Thymus (tissue), 11 donors: Measurements from ENCODE around the gene ADPRH. TPM values are rescaled to one million over a fixed set of nuclear protein-coding genes. Genes with fewer than 3 reads are reported as not detected.
"Not testable (repeated sequence)": the region's sequence is repeated elsewhere in the genome, so short reads cannot be mapped to it uniquely, and the experiment has no call there.

Experiments
- DNase-seq, 9 donors: peaks; one replicate each; pipeline ENCODE4 v3.0.0-alpha.2; 2013; ENCODE audit warnings: low spot score in 9 of 9, low read depth in 6 of 9, missing footprints in 1 of 9
- H3K27ac ChIP-seq, 2 donors: one replicate each; pipeline ENCODE4 v1.5.1; 2013; ENCODE audit warnings: control low read depth in 1 of 2, low read depth in 1 of 2, low read length in 1 of 2, mild to moderate bottlenecking in 1 of 2, moderate library complexity in 1 of 2
- H3K27me3 ChIP-seq, 2 donors: one replicate each; pipeline ENCODE4 v1.5.1; 2013; ENCODE audit warnings: low read length in 1 of 2; ENCODE audit not compliant: control insufficient read depth in 2 of 2, insufficient read depth in 1 of 2
- H3K36me3 ChIP-seq, 2 donors: one replicate each; pipeline ENCODE4 v1.5.1; 2013; ENCODE audit warnings: low read length in 1 of 2, mild to moderate bottlenecking in 1 of 2, moderate library complexity in 1 of 2; ENCODE audit not compliant: control insufficient read depth in 2 of 2, insufficient read depth in 2 of 2
- H3K4me1 ChIP-seq, 2 donors: one replicate each; pipeline ENCODE4 v1.5.1; 2013; ENCODE audit warnings: low read length in 2 of 2; ENCODE audit not compliant: control insufficient read depth in 2 of 2, insufficient read depth in 2 of 2
- H3K4me3 ChIP-seq, 2 donors: one replicate each; pipeline ENCODE4 v1.5.1; 2013; ENCODE audit warnings: low read length in 2 of 2, control low read depth in 1 of 2, mild to moderate bottlenecking in 1 of 2
- H3K9me3 ChIP-seq, 2 donors: one replicate each; pipeline ENCODE4 v1.5.1; 2013; ENCODE audit warnings: low read length in 1 of 2, mild to moderate bottlenecking in 1 of 2; ENCODE audit not compliant: control insufficient read depth in 2 of 2, insufficient read depth in 1 of 2
- WGBS: extraction: QIAGEN DNeasy Blood & Tissue Kit; methylation state at CpG from one replicate; pipeline ENCODE4 v1.1.7; 2013; 5-methylcytosine and 5-hydroxymethylcytosine counted together
- polyA plus RNA-seq: library from polyadenylated mRNA; stranded (reverse); fragments of 200-250 nt; gene quantifications from one replicate; pipeline ENCODE4 v1.2.3, GENCODE V29; 2013
- total RNA-seq: library from RNA; stranded (reverse); fragments of 120-200 nt; gene quantifications from one replicate; pipeline ENCODE4 v1.2.4, GENCODE V29; 2013
- donor health status: healthy.

ADPRH gene
- total and polyA plus RNA-seq, 2 donors, result 2.5 to 8.2 TPM

- WGBS, result 97% methylated on average over 7 of the region's 7 CpGs
- no peak for DNase-seq
- no peak overlapping the region for H3K27ac ChIP-seq
- H3K4me3 ChIP-seq, result no peak overlapping the region
- no peaks in the 10 kb centered on the region for H3K9me3 ChIP-seq
- H3K4me1 ChIP-seq, result peaks cover 0 to 8% of the 10 kb centered on the region in 2 donors
- no peaks in the 10 kb centered on the region for H3K36me3 ChIP-seq
- no peaks in the 10 kb centered on the region for H3K27me3 ChIP-seq
Measured at GRCh38 chr3:119557192-119557876, 22.0 kb upstream of the ADPRH start.

GRCh38 chr3:119557877-119558269 is 21.4 kb upstream of the ADPRH start:
- no peaks in the 10 kb centered on the region for H3K36me3 ChIP-seq
- H3K4me1 ChIP-seq, result peaks cover 0 to 12% of the 10 kb centered on the region in 2 donors
- no peak for DNase-seq
- H3K27ac ChIP-seq, result no peak overlapping the region
- no peak overlapping the region for H3K4me3 ChIP-seq
- no peaks in the 10 kb centered on the region for H3K27me3 ChIP-seq
- H3K9me3 ChIP-seq, result no peaks in the 10 kb centered on the region
- WGBS, result 65% methylated on average over 3 of the region's 3 CpGs

GRCh38 chr3:119558626-119559317 is 20.5 kb upstream of the ADPRH start:
- Histone ChIP-seq H3K4me3 (no peak overlapping the region), H3K27ac (no peak overlapping the region), H3K27me3 (no peaks in the 10 kb centered on the region), H3K36me3 (no peaks in the 10 kb centered on the region), H3K4me1 (peaks cover 0 to 12% of the 10 kb centered on the region in 2 donors), H3K9me3 (no peaks in the 10 kb centered on the region)
- WGBS, result 95% methylated on average over 9 of the region's 9 CpGs
- DNase-seq, result no peak

GRCh38 chr3:119559441-119559963 is 19.8 kb upstream of the ADPRH start, which contains the start of gene CD80:
CD80 (minus strand) TSS chr3:119559614; CDS start chr3:119557728, 1,886 bp downstream.
- Histone ChIP-seq H3K9me3 (no peaks in the 10 kb centered on the region), H3K4me3 (no peak within 1 kb of the TSS), H3K27me3 (no peaks in the 10 kb centered on the region), H3K27ac (no peak within 1 kb of the TSS), H3K4me1 (peaks cover 0 to 12% of the 10 kb centered on the region in 2 donors), H3K36me3 (no peaks in the 10 kb centered on the region)
- DNase-seq, result peak in 8 of 9 donors; percentile 41 to 78 (median 50)
- WGBS, result 19% methylated on average over 7 of the region's 7 CpGs

- no peak overlapping the region for H3K27ac ChIP-seq
- DNase-seq, result no peak
- no peaks in the 10 kb centered on the region for H3K36me3 ChIP-seq
- H3K9me3 ChIP-seq, result no peaks in the 10 kb centered on the region
- 91% methylated on average over 5 of the region's 5 CpGs for WGBS
- H3K4me1 ChIP-seq, result peaks cover 0 to 12% of the 10 kb centered on the region in 2 donors
- no peaks in the 10 kb centered on the region for H3K27me3 ChIP-seq
- no peak overlapping the region for H3K4me3 ChIP-seq
Measured at GRCh38 chr3:119560160-119560559, 19.1 kb upstream of the ADPRH start.

GRCh38 chr3:119562307-119562961 is 16.9 kb upstream of the ADPRH start:
- H3K36me3 ChIP-seq, result no peaks in the 10 kb centered on the region
- H3K4me3 ChIP-seq, result no peak overlapping the region
- peaks cover 0 to 9% of the 10 kb centered on the region in 2 donors for H3K4me1 ChIP-seq
- peak in 1 of 9 donors; percentile 12 for DNase-seq
- peak overlapping the region; percentile 55 to 60 for H3K27ac ChIP-seq
- H3K27me3 ChIP-seq, result no peaks in the 10 kb centered on the region
- 87% methylated on average over 6 of the region's 6 CpGs for WGBS
- H3K9me3 ChIP-seq, result no peaks in the 10 kb centered on the region

GRCh38 chr3:119563334-119563733 is 16.0 kb upstream of the ADPRH start:
- not testable (repeated sequence) for H3K27me3 ChIP-seq, H3K27ac ChIP-seq, H3K4me3 ChIP-seq, H3K36me3 ChIP-seq, H3K9me3 ChIP-seq, DNase-seq, H3K4me1 ChIP-seq
- 94% methylated on average over 2 of the region's 2 CpGs for WGBS

GRCh38 chr3:119569156-119569555 is 10.1 kb upstream of the ADPRH start:
- no peaks in the 10 kb centered on the region for H3K9me3 ChIP-seq
- no peak overlapping the region for H3K27ac ChIP-seq
- no peak overlapping the region for H3K4me3 ChIP-seq
- H3K4me1 ChIP-seq, result no peaks in the 10 kb centered on the region
- no peaks in the 10 kb centered on the region for H3K27me3 ChIP-seq
- no peaks in the 10 kb centered on the region for H3K36me3 ChIP-seq
- DNase-seq, result no peak
- 99% methylated on average over 4 of the region's 4 CpGs for WGBS

- no peak for DNase-seq
- Histone ChIP-seq H3K36me3 (no peaks in the 10 kb centered on the region), H3K9me3 (no peaks in the 10 kb centered on the region), H3K4me3 (no peak overlapping the region), H3K27me3 (no peaks in the 10 kb centered on the region), H3K27ac (no peak overlapping the region), H3K4me1 (no peaks in the 10 kb centered on the region)
- WGBS, result 67% methylated on average over 5 of the region's 5 CpGs
Measured at GRCh38 chr3:119570229-119570628, 9.1 kb upstream of the ADPRH start.
